Activated CD8-positive, alpha-beta memory T cell treated with anti-CD3 and anti-CD28 coated beads, Interleukin-2, amount 50 U/mL, for 24 hours (primary cell): ENCODE data around the gene CLTC.
"Not testable (repeated sequence)": the region's sequence is repeated elsewhere in the genome, so short reads cannot be mapped to it uniquely, and the experiment has no call there.

Experiments used
- DNase-seq: peaks from one replicate; pipeline ENCODE4 v3.0.0-alpha.2; 2020; ENCODE audit errors: extremely low read depth

Gene CLTC

DNA sequence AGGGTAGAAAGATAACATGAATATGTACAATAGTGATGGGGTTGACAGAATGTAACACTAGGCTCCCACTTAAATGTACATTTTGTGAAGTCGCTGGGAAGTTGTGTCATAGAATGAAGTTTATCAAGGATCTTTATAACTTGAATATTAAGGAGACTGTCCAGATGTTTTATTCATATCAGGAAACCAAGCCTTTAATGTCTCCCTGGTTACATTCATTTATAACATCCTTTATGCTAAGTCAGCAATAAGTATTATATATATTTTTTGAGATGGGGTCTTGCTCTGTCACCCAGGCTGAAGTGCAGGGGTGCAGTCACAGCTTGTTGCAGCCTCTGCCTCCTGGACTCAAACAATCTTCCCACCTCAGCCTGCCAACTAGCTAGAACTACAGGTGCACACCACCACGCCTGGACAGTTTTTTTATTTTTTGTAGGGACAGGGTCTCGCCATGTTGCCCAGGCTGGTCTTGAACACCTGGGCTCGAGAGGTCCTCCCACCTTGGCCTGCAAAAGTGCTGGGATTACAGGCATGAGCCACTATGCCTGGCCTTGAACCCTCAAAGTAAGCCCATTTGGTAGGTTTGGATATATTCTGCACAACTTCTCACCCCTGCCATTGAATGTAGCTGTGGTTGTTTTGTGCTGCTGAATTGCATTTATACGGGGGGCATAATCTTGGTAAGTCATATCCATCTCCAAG lies 14.1 kb downstream of the CLTC start:
- DNase-seq = no peak

DNA sequence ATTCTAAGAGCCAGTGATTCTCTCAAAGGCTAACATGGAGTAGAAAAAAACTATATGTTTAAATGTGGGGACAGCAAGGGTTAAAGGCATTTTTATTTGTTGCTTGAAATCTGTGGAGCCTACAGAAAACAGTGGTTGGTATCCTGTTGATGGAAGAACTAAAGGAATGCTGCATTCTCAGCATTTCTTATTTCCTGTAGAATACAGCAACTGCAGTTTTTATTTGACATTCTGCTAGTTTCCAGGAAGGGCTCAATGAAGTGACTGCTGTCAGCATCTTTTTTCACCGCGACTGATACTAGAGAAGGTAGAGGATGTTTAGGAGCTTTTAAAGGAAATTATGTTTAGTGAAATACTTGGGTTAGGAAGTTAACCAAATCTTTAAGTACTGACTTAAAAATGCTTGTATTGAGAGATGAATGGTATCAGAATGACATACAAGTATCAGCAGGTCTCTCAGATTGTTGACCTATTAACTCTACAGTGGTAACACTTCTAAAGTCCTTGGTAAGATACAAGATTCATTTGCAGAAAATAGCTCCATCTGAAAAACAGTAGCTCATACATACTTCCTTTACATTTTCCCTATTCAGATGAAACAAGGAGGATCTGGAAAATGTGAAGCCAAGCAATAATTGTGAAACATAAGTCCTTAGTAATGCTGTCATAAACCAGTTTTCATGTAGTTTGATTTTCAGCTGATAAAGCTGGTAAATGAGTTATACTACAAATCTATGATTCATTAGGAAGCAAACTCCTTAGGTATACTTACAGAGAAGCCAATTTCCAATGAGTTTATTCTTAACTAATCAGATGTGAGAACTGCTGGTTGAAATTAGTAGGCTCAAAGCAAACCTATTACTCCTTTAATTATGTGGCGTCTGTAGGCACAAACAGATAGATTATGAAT lies 15.2 kb downstream of the CLTC start:
- DNase-seq = no peak

DNA sequence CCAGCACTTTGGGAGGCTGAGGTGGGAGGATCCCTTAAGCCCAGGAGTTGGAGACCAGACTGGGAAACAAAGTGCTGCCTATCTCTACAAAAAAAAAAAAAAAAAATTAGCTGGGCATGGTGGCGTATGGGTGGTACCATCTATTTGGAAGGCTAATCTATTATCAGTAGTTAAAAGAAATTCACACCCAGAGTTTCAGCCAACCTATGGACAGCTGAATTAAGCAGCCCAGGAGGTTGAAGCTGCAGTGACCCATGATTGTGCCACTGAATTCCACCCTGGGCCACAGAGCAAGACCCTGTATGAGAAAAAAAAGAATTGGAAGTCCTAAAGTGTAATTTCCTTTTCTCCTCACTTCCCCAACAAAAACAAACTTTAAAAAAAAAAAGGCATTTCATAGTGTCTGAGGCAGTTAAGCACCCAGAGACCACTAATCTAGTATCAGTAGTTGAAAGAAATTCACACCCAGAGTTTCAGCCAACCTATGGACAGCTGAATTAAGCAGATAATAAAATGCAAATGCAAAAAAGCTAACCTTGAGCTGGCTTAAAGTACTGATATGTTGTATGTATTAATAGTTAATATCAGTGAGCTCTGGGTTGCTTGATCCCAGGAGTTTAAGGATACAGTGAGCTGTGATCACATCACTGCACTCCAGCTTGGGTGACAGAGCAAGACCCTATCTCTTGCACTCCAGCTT lies 18.1 kb downstream of the CLTC start:
- DNase-seq = no peak

DNA sequence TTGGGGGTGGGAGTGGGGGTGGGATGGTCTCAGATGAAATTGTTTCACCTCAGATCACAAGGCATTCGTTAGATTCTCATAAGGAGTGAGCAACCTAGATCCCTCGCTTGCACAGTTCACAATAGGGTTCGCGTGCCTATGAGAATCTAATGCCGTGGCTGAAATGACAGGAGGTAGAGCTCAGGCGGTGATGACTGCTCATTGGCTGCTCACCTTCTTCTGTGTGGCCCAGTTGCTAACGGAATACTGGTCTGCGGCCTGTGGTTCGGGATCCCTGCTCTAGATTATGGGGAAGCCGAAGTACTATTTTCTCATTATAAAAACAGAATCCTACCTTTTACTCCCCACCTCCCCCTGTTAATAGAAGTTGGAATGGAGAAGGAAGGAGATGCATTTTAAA lies 18.9 kb downstream of the CLTC start:
- DNase-seq = no peak

DNA sequence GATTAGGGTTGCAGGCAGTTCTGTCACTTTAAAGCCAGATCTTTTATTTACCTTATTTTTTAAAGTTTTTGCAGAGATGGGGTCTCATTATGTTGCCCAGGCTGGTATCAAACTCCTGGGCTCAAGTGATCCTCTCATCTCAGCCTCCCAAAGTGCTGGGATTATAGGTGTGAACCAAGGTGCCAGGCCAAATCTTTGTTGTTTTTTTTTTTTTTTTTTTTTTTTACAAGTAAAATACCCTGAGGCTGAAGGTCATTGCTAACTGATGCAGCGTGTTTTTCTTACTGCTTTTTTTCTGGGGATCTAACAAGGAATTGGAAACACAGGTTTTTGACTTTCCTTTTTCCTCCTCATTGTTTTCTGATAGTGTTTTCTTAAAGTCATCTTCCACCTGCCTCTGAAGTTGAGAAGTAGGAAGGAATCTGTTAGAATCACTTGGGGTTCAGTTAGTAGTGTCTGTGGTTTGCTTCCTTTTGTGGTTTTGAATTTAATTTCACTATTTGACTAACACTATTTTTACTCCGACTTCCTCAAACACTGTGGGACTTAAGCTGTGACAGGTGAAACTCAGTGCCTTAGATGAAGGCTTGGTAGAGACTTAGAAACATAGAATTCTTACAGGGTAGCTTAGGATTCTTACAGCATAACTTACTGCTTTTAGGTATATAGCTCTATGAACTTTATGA lies 22.2 kb downstream of the CLTC start:
- no peak for DNase-seq

DNA sequence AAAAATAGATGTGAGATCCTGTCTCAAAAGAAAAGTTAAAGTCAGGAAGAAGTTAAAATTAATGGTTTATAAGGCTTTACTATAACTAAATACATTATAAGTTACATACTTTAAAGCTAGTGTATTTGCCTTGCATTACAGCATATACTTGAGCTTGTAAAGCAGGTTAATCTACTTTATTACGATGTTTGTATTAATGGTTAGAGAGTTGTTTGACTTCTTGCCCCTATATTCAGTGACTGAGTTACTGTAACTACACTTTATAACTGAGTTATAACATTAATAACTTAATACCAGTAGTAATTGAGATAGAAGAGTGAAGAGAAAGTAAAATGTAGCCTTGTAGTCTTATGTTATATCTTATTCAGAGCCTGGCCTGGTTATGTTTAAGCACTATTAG lies 22.9 kb downstream of the CLTC start:
- DNase-seq = no peak

DNA sequence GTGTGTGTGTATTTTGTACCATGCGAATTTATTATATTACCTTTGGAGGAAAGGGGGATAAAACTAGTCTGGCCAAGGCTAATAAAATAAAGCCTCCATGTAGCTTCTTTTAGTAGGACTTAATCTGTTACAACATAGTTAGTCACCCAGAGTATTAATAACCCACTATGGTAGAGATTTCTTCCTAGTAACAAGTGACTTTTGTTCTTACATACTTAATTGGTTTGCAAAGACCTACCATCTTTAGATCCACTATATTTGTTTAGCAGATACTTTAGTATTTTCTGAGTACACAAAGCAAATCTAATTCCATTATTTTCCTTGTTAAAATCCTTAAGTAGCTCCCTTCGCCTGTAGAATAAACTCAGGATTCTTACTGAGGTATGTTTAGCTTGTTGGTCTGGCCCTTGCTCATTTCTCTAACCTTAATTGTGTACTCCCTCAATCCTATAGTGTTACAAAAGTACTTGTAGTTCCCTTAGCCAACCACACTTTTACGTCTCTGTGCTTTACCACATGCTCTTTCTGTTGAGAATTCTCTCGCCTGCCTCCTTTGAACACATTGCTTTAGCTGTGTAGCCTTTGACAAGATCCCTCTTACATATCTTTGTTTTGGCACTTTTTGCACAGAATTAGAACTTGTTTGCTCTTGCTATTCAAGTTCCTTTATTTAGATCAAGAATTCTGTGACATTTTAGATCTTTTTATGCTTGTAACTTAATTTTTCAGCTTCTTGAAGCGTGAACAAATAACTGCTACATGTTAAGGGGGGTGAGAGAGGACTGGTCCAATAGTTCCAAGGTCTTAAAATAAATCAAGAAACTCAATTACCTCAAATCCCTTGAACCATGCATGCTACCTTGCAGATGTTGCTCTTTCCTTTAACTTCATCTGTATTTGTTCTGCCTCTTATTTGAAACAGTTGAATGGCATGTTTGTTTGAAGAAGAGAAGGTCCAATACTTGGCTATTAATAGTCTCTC lies 23.8 kb downstream of the CLTC start:
- no peak for DNase-seq

DNA sequence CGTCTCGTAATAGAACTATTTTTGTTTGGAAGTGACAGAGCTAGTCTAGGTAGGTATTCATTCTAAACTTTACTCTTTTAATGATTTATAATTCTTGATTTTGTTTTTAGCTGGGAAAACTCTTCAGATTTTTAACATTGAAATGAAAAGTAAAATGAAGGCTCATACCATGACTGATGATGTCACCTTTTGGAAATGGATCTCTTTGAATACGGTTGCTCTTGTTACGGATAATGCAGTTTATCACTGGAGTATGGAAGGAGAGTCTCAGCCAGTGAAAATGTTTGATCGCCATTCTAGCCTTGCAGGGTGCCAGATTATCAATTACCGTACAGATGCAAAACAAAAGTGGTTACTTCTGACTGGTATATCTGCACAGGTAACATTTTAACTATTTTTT lies 27.6 kb downstream of the CLTC start:
- no peak for DNase-seq

DNA sequence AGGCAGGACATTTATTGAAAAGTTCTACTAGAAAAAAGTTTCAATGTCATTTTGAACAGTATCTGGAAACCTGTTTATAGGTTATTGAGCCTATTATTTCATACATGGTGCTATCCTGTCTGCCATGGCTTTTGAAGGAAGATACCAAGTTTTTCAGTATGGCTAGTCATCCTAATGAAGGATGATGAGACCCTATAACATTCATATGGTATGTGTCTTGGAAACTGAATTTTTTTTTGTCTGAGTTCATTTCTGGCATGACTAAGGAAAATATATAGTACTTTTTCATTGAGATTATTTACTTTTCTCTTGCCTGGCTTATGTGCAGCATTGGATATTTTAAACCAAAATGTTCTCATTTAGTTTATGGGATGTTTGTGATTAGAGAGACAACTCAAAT lies 30.2 kb downstream of the CLTC start:
- DNase-seq = no peak

DNA sequence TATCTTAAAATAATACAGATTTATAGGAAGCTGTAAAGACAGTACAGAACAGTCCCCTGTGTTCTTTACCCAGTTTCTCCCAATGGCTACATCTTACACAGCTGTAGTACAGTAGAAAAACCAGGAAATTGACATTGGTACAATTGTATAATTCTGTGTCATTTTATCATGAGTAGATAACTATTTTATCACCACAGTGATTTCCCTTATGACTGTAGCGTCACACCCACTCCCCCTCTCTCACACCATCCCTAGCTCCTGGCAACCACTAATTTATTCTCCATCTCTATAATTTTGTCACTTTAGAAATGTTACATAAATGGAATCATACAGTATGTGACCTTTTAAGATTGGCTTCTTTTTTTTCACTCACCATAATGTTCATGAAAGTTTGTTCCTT lies 30.9 kb downstream of the CLTC start:
- no peak for DNase-seq

DNA sequence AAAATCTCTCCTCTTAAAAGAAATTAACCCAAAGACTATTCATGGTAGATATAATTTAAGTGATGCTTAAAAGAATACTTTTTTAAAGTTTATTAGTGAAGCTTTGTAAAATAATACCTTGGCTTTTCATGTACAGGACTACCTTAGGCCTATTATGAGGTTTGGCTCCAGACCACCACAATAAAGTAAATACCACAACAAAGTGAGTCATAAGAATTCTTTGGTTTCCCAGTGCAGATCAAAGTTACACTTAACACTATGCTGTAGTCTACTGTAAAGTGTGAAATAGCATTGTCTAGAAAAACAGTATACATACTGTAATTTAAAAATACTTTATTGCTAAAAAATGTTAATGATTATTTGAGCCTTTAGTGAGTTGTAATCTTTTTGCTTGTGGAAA lies 31.7 kb downstream of the CLTC start:
- no peak for DNase-seq

DNA sequence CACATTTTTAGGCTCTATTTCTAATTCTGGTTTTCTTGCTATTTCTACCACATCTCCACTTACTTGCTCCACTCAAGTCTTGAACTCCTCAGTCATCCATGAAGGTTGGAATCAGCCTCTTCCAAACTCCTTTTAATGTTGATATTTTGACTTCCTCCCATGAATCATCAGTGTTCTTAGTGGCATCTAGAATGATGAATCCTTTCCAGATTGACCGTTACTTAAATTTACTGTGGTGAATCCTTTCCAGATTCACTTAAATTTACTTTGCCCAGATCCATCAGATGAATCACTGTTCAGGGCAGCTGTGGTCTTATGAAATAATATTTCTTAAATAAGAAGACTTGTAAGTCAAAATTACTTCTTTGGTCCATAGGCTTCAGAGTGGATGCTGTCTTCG lies 32.4 kb downstream of the CLTC start:
- DNase-seq = no peak

DNA sequence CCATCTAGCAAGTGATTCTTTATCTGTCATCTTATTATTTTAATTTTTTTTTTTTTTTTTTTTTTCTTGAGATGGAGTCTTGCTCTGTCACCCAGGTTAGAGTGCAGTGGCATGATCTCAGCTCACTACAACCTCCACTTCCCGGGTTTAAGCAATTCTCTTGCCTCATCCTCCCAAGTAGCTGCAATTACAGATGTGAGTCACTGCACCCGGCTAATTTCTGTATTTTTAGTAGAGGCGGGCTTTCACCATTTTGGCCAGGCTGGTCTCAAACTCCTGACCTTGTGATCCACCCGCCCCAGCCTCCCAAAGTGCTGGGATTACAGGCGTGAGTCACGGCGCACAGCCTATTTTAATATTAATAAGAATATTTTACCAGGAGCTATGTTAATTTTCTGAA lies 36.9 kb downstream of the CLTC start:
- not testable (repeated sequence) for DNase-seq

DNA sequence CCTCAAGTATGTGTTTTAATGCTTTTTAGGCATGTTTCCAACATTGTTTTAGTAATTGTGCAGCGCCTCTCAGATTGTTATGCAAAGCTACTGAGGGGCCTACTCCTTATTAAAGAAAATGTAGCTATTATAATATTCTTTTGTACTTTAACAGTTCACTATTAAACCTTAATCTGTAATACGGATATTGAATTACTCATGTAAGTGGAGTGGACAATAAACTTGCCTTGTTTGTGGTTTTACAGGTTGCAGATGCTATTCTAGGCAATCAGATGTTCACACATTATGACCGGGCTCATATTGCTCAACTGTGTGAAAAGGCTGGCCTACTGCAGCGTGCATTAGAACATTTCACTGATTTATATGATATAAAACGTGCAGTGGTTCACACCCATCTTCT lies 46.5 kb downstream of the CLTC start:
- no peak for DNase-seq

DNA sequence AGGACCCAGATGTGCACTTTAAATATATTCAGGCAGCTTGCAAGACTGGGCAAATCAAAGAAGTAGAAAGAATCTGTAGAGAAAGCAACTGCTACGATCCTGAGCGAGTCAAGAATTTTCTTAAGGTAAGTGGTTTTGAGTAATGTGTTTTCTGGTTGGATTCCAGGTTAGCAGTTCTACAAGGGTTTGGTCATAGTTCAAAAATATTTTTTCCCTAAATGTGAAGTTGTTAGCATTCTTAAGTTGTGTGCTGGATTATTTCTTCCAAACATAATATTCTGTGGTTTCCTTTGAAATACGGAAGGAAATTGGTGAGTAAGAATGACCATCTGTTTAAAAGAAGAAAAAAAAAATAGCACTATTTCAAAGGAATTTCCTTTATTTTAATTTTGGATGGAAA lies 49.1 kb downstream of the CLTC start:
- DNase-seq = no peak

DNA sequence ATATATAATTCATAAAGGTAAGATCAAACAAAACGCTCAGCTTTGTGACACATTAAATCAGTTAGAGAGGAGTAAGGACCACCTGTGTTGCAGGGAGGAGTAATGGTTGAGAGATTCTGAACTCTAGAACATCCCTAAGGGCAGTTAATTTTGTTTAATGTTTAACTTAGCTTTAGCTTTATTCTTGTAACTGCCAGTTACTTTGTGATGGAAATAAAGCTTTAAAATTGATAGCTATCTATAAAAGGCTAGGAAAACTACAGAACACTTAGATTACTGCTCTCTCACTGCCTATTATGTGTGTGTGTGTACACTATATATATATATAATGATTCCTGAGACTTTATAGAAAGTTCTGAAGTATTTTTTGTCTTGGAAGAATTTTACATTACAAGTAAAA lies 49.7 kb downstream of the CLTC start:
- DNase-seq = no peak

DNA sequence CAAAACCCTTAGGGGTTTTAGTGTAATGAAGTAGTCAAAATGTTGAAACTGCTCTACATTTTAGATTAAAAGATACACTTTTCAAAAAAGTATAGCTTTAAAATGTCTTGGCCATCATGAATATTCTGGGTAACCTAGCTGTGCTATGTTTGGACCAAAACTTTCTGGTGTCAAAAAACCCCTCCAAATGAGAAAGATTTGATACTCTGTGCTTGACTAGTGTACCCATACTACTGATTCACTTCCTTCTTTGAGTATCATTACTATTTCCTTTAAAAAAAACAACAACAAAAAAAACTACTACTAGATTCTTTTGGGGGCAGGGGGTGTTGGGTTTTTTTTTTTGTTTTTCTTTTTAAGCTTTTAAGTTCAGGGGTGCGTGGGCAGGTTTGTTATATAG lies 50.2 kb downstream of the CLTC start:
- no peak for DNase-seq

DNA sequence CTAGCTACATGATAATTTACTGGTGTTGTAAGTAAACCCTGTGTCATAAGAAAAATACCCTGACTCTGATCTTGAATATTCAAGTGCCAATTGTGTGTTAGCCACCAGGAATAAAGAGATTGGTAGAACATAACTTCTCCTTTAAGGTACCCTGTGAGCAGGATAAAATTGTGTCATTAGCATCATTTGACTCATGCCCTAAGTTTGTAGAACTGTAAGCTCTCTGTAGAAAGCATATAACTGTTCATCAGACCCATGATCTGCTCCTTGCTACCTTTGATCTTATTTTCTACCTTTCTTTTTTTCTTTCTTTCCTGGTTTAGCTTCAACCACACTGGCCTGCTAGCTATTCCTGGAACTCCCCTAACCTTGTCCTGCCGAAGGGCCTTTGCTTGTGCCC lies 51.7 kb downstream of the CLTC start:
- no peak for DNase-seq

DNA sequence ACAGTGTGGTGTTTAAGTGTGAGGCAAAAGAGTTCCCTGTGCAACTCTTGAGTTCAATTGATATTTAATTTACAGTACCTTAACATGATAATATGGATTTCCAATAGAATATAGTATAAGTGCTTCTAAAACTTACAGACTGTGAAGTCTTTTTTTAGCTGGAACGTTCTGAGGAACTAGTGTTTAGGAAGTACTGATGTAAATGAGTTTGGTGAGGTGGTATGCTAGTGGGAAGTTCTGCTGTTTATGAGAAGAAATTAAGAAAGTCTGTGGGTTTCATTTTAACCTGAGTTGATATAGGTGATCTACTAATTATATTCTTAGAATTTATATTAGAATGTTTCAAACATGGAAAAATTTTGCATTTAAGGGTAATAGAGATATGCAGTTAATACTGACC lies 55.5 kb downstream of the CLTC start:
- DNase-seq = no peak

DNA sequence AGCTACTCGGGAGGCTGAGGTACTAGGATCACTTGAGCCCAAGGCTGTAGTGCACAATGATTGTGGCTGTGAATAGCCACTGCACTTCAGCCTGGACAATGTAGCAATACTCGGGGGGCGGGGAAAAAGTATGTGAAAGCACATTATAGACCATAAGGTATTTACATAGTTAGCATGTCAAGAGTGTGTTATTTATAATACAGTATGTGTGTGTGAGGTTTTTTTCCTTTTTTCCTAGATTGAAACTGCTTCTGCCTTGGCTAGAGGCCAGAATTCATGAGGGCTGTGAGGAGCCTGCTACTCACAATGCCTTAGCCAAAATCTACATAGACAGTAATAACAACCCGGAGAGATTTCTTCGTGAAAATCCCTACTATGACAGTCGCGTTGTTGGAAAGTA lies 57.0 kb downstream of the CLTC start:
- no peak for DNase-seq

DNA sequence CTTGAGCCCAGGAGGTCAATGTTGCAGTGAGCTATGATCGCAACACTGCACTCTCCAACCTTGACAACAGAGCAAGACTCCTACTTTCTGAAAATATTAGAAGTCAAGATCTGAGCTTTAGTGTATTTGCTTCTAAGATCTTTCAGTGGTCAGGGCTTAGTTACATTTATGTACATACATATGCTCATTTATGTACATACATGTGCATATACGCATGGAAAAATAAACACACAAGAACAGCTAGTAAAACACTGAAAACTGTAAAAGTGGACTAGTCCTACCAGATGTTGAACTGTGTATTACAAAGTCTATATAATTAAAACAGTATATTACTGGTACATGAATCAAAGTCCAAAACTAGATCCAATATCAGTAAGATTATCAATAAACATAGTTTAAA lies 59.2 kb downstream of the CLTC start:
- DNase-seq = no peak
